Stimulated activated effector memory CD8-positive, alpha-beta T cell treated with anti-CD3 and anti-CD28 coated beads, Interleukin-12 subunit alpha, Interleukin-12 subunit beta, amount 100 ng/mL, for 72 hours (primary cell): ENCODE results near the gene KIAA1549.
"Not testable (repeated sequence)": the region's sequence is repeated elsewhere in the genome, so short reads cannot be mapped to it uniquely, and the experiment has no call there.

Experiments used
- ATAC-seq: fragments of 150-1000 bp; cut with Tn5 transposase; 2 replicates; pipeline ENCODE4 v1.10.0; 2021
- DNase-seq, 2 donors: peaks; one replicate each; pipeline ENCODE4 v3.0.0; 2021 to 2022; ENCODE audit warnings: low spot score in 2 of 2
- H3K27ac Mint-ChIP-seq: one replicate; pipeline ENCODE4 v1.8.0; 2022; ENCODE audit warnings: mild to moderate bottlenecking, mixed read lengths
- H3K36me3 Mint-ChIP-seq: one replicate; pipeline ENCODE4 v1.8.0; 2022; ENCODE audit warnings: mild to moderate bottlenecking, mixed read lengths
- H3K4me1 Mint-ChIP-seq: one replicate; pipeline ENCODE4 v1.8.0; 2022; ENCODE audit warnings: mixed read lengths
- H3K4me3 Mint-ChIP-seq: one replicate; pipeline ENCODE4 v1.8.0; 2022; ENCODE audit warnings: mild to moderate bottlenecking, mixed read lengths
- H3K9me3 Mint-ChIP-seq: one replicate; pipeline ENCODE4 v1.8.0; 2022; ENCODE audit warnings: mixed read lengths

The KIAA1549 gene

GRCh38 chr7:138958391-138958956 lies 22.7 kb downstream of the KIAA1549 start:
- Mint-ChIP-seq H3K4me3 (no peak overlapping the region), H3K4me1 (no peaks in the 10 kb centered on the region), H3K27ac (no peak overlapping the region), H3K9me3 (no peaks in the 10 kb centered on the region), H3K36me3 (no peaks in the 10 kb centered on the region)
- ATAC-seq (no peak), DNase-seq (no peak)

DNA sequence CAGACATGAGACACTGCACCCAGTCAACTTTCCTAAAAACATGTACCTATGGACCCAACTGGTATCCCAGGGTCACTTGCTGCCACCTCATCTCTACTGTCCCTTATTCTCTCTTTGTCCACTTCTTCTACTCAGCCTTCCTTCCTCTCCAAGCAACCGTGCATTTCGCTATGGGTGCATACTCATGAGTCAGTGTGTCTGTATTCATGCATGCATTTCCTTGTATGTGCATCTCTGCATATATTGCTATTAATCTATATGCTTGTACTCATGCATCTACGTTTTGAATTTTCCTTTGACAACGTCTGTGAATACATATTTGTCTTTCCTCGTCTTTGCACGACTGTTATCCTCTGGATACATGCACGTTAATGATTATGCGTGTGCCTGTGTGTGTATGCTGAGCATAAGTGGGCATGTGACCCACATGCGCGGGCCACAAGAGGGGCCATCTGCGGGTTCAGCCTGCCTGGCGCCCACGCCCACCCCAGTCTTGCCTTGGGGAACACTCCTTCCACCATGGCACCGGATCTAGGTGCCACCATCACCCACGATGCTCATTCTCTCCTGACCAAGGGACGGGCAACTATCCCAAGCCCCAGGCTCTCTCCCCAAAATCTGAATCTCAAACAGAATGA lies 23.3 kb downstream of the KIAA1549 start:
- DNase-seq (no peak), ATAC-seq (no peak)
- Mint-ChIP-seq H3K27ac (no peak overlapping the region), H3K4me1 (no peaks in the 10 kb centered on the region), H3K9me3 (no peaks in the 10 kb centered on the region), H3K4me3 (no peak overlapping the region), H3K36me3 (no peaks in the 10 kb centered on the region)

- DNase-seq (no peak), ATAC-seq (no peak)
- Mint-ChIP-seq H3K36me3 (no peaks in the 10 kb centered on the region), H3K4me3 (no peak overlapping the region), H3K4me1 (no peaks in the 10 kb centered on the region), H3K9me3 (no peaks in the 10 kb centered on the region), H3K27ac (no peak overlapping the region)
These were observed 24.0 kb downstream of the KIAA1549 start for GRCh38 chr7:138957217-138957616.

GRCh38 chr7:138954545-138955475 lies 26.4 kb downstream of the KIAA1549 start:
- no peak for DNase-seq
- no peaks in the 10 kb centered on the region for H3K4me1 Mint-ChIP-seq
- no peak overlapping the region for H3K27ac Mint-ChIP-seq
- no peaks in the 10 kb centered on the region for H3K9me3 Mint-ChIP-seq
- no peaks in the 10 kb centered on the region for H3K36me3 Mint-ChIP-seq
- no peak overlapping the region for H3K4me3 Mint-ChIP-seq
- no peak for ATAC-seq

DNA sequence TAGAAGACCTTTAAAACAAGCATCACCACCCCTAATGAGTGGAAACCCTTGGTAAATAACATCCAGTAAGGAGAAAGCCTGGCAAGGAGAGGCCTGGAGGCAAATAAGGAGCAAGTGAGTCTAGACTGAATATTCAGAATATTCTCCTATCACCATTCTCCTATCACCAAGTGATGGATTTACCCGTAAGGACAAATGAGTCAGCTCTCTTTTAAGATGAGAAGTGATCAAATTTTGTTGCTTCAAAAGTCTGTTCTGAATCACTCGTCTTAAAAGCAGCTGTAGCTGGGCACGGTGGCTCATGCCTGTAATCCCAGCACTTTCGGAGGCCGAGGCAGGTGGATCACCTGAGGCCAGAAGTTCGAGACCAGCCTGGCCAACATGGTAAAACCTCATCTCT lies 28.4 kb downstream of the KIAA1549 start:
- DNase-seq (no peak), ATAC-seq (no peak)
- no peak overlapping the region for H3K4me3 Mint-ChIP-seq
- no peaks in the 10 kb centered on the region for H3K36me3 Mint-ChIP-seq
- H3K27ac Mint-ChIP-seq: no peak overlapping the region
- no peaks in the 10 kb centered on the region for H3K9me3 Mint-ChIP-seq
- no peaks in the 10 kb centered on the region for H3K4me1 Mint-ChIP-seq

DNA sequence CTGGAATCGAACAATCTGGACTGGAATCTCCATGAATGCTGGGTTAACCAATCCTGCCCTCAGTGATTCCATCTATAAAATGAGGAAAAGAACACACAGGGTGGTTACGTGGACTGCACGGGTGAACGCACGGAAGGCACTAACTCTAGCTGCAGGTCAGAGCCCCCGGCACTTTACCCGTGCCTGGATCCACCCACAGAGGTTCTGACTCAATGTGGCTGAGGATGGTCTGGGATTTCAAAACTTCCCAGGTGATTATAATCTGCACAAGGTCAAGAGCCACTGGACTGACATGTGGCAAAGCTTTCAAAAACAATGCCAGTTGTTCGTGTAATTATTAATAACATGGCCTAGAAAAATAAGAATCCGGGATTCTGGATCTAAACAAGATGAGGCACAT lies 29.2 kb downstream of the KIAA1549 start:
- Mint-ChIP-seq H3K36me3 (no peaks in the 10 kb centered on the region), H3K9me3 (no peaks in the 10 kb centered on the region), H3K27ac (no peak overlapping the region), H3K4me3 (no peak overlapping the region), H3K4me1 (no peaks in the 10 kb centered on the region)
- ATAC-seq (no peak), DNase-seq (no peak)

- Mint-ChIP-seq H3K36me3 (no peaks in the 10 kb centered on the region), H3K9me3 (no peaks in the 10 kb centered on the region), H3K4me3 (no peak overlapping the region), H3K4me1 (no peaks in the 10 kb centered on the region), H3K27ac (no peak overlapping the region)
- ATAC-seq: no peak
- DNase-seq: no peak
These were observed 31.6 kb downstream of the KIAA1549 start for GRCh38 chr7:138949421-138950088.

GRCh38 chr7:138948403-138948802 lies 32.8 kb downstream of the KIAA1549 start:
- H3K9me3 Mint-ChIP-seq: no peaks in the 10 kb centered on the region
- ATAC-seq (peak; percentile 89), DNase-seq (no peak)
- no peak overlapping the region for H3K4me3 Mint-ChIP-seq
- no peak overlapping the region for H3K27ac Mint-ChIP-seq
- H3K4me1 Mint-ChIP-seq: no peaks in the 10 kb centered on the region
- H3K36me3 Mint-ChIP-seq: no peaks in the 10 kb centered on the region

GRCh38 chr7:138945821-138946220 lies 35.4 kb downstream of the KIAA1549 start:
- DNase-seq (no peak), ATAC-seq (no peak)
- no peaks in the 10 kb centered on the region for H3K36me3 Mint-ChIP-seq
- H3K4me3 Mint-ChIP-seq: no peak overlapping the region
- no peak overlapping the region for H3K27ac Mint-ChIP-seq
- no peaks in the 10 kb centered on the region for H3K9me3 Mint-ChIP-seq
- no peaks in the 10 kb centered on the region for H3K4me1 Mint-ChIP-seq

- H3K27ac Mint-ChIP-seq: no peak overlapping the region
- no peaks in the 10 kb centered on the region for H3K4me1 Mint-ChIP-seq
- no peak for ATAC-seq
These were observed 36.0 kb downstream of the KIAA1549 start for GRCh38 chr7:138945154-138945553.

DNA sequence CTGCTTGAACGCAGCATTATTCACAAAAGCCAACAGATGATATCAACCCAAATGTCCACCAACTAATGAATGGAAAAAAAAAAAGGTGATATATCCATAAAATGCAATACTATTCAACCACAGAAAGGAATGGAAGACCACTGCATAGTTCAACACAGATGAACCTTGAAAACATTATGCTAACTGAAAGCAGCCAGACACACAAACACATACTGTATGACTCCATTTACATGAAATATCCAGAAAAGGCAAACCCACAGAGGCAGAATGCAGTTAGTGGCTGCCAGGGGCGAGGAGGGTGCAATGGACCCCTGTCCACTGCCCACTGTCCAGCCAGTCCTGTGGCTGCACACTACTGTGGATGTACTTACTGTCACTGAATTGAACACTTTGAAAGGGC lies 36.6 kb downstream of the KIAA1549 start:
- Mint-ChIP-seq H3K27ac (no peak overlapping the region), H3K9me3 (no peaks in the 10 kb centered on the region), H3K4me3 (no peak overlapping the region), H3K4me1 (no peaks in the 10 kb centered on the region), H3K36me3 (no peaks in the 10 kb centered on the region)
- DNase-seq (no peak), ATAC-seq (no peak)

More at GRCh38 chr7:138945154-138945553, 36.0 kb downstream of the KIAA1549 start:
- no peak overlapping the region for H3K4me3 Mint-ChIP-seq
- no peak for DNase-seq
- no peaks in the 10 kb centered on the region for H3K36me3 Mint-ChIP-seq
- no peaks in the 10 kb centered on the region for H3K9me3 Mint-ChIP-seq

- H3K36me3 Mint-ChIP-seq: no peaks in the 10 kb centered on the region
- H3K27ac Mint-ChIP-seq: no peak overlapping the region
- H3K4me3 Mint-ChIP-seq: no peak overlapping the region
- H3K4me1 Mint-ChIP-seq: no peaks in the 10 kb centered on the region
- DNase-seq (no peak), ATAC-seq (no peak)
- no peaks in the 10 kb centered on the region for H3K9me3 Mint-ChIP-seq
These were observed 38.1 kb downstream of the KIAA1549 start for GRCh38 chr7:138943061-138943460.

DNA sequence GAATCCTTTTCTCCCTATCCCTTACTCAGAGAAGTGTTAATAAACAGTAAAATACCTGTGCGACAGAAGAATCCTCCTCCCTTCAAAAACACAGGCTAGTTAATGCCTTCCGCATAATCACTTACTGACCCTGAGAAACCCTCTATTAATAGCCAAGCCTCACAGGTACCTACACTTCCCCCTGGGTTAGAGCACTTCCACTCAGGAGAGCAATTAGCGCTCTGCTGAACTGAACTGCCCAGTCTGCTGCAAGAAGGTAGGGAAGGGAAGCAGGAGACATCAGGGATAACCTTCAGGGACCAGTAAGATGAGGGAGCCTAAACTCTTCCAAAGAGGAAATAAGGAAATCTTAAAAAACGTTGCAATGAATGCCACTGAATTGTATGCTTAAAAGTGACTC lies 39.6 kb downstream of the KIAA1549 start:
- H3K36me3 Mint-ChIP-seq: no peaks in the 10 kb centered on the region
- no peak for DNase-seq
- H3K27ac Mint-ChIP-seq: no peak overlapping the region
- no peaks in the 10 kb centered on the region for H3K9me3 Mint-ChIP-seq
- ATAC-seq: no peak
- H3K4me3 Mint-ChIP-seq: no peak overlapping the region
- H3K4me1 Mint-ChIP-seq: no peaks in the 10 kb centered on the region

DNA sequence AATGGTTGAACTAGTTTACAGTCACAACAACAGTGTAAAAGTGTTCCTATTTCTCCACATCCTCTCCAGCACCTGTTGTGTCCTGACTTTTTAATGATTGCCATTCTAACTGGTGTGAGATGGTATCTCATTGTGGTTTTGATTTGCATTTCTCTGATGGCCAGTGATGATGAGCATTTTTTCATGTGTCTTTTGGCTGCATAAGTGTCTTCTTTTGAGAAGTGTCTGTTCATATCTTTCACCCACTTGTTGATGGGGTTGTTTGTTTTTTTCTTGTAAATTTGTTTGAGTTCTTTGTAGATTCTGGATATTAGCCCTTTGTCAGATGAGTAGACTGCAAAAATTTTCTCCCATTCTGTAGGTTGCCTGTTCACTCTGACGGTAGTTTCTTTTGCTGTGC lies 40.6 kb downstream of the KIAA1549 start:
- H3K9me3 Mint-ChIP-seq, H3K36me3 Mint-ChIP-seq, DNase-seq, H3K4me3 Mint-ChIP-seq, H3K27ac Mint-ChIP-seq, H3K4me1 Mint-ChIP-seq, ATAC-seq: not testable (repeated sequence)

DNA sequence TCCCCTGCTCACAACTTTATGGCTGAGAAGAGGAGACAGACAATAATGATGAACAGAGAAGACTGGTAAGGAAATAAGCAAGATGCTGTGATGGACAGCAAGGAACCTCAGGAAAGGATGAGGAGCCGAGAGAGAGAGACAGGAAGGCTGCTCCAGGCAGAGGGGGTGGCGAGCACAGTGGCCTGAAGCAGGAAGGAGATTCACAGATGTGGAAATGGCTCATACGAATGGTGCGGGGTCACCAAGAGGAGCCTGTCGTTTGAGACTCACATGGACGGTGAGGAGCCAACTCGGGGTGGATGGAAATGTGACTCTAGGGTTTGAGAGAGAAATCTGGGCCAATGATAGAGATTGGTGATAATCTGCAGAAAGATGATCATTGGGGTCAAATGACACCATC lies 43.7 kb downstream of the KIAA1549 start:
- DNase-seq: no peak
- no peaks in the 10 kb centered on the region for H3K4me1 Mint-ChIP-seq

More for the DNA sequence above, 43.7 kb downstream of the KIAA1549 start:
- Mint-ChIP-seq H3K4me3 (no peak overlapping the region), H3K27ac (no peak overlapping the region), H3K36me3 (no peaks in the 10 kb centered on the region), H3K9me3 (no peaks in the 10 kb centered on the region)
- no peak for ATAC-seq
